Measurements from ENCODE around the gene ELAVL2. TPM values are rescaled to one million over a fixed set of nuclear protein-coding genes. Genes with fewer than 3 reads are reported as not detected.

Gene ELAVL2
- total RNA-seq, 1 donor from 2014 or later = 0.26 TPM

DNA sequence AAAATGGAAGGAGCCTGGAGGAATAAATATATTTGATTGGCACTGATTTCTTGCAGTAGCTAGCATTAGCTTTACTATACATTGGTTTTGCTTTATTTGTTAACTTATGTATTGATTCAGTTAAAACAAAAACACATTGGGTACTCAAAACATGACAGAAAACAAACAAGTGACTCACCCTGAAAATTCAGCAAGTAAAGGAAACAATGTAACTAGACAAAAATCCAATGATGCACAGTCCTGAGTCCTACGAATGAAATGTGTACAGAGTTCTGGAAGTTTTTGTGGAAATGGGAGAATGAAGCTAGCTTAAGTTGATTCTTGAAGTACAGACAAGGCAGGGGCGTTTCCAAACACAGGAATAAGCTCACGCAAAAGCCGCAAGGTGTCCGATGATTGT lies 175.0 kb downstream of the ELAVL2 start:
- no peak for FAIRE-seq
- peak; percentile 55 for DNase-seq (ENCODE audit: low read depth)
- TF ChIP-seq CTCF (IDR thresholded peaks at IDR 0.05; ENCODE audit: insufficient read depth, low read length, severe bottlenecking) = no peak
- no peaks in the 10 kb centered on the region for H3K36me3 ChIP-seq (ENCODE audit: control insufficient read depth, insufficient read depth, low read length)
- H3K4me3 ChIP-seq (ENCODE audit: low read depth, low read length) = no peak overlapping the region
- no peaks in the 10 kb centered on the region for H3K27me3 ChIP-seq (ENCODE audit: control insufficient read depth, insufficient read depth, low read length)

DNA sequence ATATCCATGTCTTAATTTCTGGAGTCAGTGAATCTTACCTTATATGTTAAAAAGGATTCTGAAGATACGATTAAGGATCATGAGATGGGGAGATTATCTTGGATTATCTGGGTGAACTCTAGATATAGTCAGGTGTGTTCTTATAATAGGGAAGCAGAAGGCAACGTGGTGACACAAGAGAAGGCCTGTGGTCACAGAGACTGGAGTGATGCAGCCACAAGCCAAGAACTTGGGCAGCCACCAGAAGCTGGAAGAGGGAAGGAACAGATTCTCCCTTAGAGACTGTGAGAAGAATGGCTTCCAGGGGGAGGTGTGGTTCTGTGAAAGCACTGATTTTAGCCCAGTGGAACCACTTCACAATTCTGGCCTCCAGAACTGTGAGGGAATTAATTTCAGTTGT lies 177.4 kb downstream of the ELAVL2 start:
- DNase-seq (ENCODE audit: low read depth) (no peak), FAIRE-seq (no peak)
- Histone ChIP-seq H3K36me3 (ENCODE audit: control insufficient read depth, insufficient read depth, low read length) (no peaks in the 10 kb centered on the region), H3K27me3 (ENCODE audit: control insufficient read depth, insufficient read depth, low read length) (no peaks in the 10 kb centered on the region), H3K4me3 (ENCODE audit: low read depth, low read length) (no peak overlapping the region)
- TF ChIP-seq CTCF (IDR thresholded peaks at IDR 0.05; ENCODE audit: insufficient read depth, low read length, severe bottlenecking) = no peak

DNA sequence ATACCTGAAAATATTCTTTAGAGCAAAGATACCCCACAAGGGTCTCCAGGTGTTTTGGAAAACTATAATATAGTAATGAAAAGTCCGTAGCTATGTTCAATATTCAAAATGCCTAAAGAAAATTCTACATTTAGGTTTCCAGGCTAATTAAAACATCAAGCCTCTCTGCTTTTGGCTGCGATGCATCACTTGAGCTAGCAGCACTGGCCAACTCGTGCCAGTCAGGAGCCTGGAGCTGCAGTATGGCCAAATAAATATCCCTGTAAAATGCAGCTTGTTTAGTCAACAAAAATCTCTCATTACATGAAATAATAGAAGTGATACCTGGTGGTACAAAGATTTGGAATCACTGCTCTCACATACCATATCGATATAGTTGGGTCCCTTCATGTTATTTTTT lies 181.1 kb downstream of the ELAVL2 start:
- no peak for FAIRE-seq
- no peak for DNase-seq (ENCODE audit: low read depth)
- no peaks in the 10 kb centered on the region for H3K27me3 ChIP-seq (ENCODE audit: control insufficient read depth, insufficient read depth, low read length)
- TF ChIP-seq CTCF (IDR thresholded peaks at IDR 0.05; ENCODE audit: insufficient read depth, low read length, severe bottlenecking) = no peak
- H3K4me3 ChIP-seq (ENCODE audit: low read depth, low read length) = no peak overlapping the region
- H3K36me3 ChIP-seq (ENCODE audit: control insufficient read depth, insufficient read depth, low read length) = no peaks in the 10 kb centered on the region

- no peak for DNase-seq (ENCODE audit: low read depth)
- H3K36me3 ChIP-seq (ENCODE audit: control insufficient read depth, insufficient read depth, low read length) = no peaks in the 10 kb centered on the region
- FAIRE-seq = no peak
- TF ChIP-seq CTCF (IDR thresholded peaks at IDR 0.05; ENCODE audit: insufficient read depth, low read length, severe bottlenecking) = no peak
- H3K27me3 ChIP-seq (ENCODE audit: control insufficient read depth, insufficient read depth, low read length) = no peaks in the 10 kb centered on the region
- H3K4me3 ChIP-seq (ENCODE audit: low read depth, low read length) = no peak overlapping the region
Measured at GRCh38 chr9:23644326-23644725, 181.7 kb downstream of the ELAVL2 start.

- no peak for FAIRE-seq
- TF ChIP-seq CTCF (IDR thresholded peaks at IDR 0.05; ENCODE audit: insufficient read depth, low read length, severe bottlenecking) = no peak
Measured at GRCh38 chr9:23643656-23644258, 182.3 kb downstream of the ELAVL2 start.

More at GRCh38 chr9:23643656-23644258, 182.3 kb downstream of the ELAVL2 start:
- no peaks in the 10 kb centered on the region for H3K36me3 ChIP-seq (ENCODE audit: control insufficient read depth, insufficient read depth, low read length)
- H3K4me3 ChIP-seq (ENCODE audit: low read depth, low read length) = no peak overlapping the region
- no peak for DNase-seq (ENCODE audit: low read depth)
- H3K27me3 ChIP-seq (ENCODE audit: control insufficient read depth, insufficient read depth, low read length) = no peaks in the 10 kb centered on the region
